Tracheal epithelial cell (primary cell): ENCODE data around the gene GUK1. TPM values are rescaled to one million over a fixed set of nuclear protein-coding genes. Genes with fewer than 3 reads are reported as not detected.

Experiments used
- total RNA-seq: library from RNA; depleted of rRNA; stranded (reverse); fragments of >200 nt; gene quantifications from 2 replicates; pipeline ENCODE4 v1.2.1, GENCODE V29; 2014

GUK1 gene, protein sequence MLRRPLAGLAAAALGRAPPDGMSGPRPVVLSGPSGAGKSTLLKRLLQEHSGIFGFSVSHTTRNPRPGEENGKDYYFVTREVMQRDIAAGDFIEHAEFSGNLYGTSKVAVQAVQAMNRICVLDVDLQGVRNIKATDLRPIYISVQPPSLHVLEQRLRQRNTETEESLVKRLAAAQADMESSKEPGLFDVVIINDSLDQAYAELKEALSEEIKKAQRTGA
- 409 and 561 TPM in 2 replicates for total RNA-seq

DNA sequence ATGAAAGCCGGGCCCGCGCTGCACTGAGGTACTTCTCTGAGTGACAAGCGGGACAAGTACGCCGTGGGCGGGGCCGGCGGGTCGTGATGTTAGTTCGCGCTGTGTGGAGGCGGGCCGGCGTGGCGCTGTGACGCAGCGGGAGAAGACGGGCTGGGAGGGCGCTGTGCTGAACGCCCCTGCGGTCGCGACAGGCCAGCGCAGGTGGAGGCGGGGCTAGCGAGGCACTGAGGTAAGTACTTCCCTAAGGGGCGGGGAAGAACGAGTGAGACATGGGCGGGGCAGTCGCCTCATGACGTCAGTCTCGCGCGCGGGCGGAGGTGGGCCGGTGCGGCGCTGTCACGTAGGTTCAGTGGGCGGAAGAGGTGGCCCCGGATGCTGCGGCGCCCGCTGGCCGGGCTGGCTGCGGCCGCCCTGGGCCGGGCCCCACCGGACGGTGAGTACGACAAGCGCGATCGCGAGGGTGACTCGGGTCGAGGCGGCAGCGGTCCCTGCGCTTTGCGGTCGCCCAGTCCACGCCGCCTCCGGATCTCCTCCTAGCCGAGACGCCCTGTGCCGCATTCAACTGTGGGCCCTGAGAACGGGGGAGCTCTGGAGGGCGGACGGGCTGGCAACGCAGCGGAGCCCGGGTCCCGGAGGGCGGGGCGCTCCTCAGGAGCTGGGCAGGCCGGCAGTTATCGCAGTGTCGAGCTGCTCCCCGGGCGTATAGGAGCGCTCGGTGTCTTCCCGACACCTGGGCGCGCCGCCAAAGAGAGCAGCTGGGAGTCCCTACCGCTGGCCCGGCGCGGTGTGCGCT, at the start of gene GUK1:
TSS of gene GUK1 (plus strand) at position 349 of the 793 bp plus-strand sequence. CDS start at position 373, 24 bp downstream.

DNA sequence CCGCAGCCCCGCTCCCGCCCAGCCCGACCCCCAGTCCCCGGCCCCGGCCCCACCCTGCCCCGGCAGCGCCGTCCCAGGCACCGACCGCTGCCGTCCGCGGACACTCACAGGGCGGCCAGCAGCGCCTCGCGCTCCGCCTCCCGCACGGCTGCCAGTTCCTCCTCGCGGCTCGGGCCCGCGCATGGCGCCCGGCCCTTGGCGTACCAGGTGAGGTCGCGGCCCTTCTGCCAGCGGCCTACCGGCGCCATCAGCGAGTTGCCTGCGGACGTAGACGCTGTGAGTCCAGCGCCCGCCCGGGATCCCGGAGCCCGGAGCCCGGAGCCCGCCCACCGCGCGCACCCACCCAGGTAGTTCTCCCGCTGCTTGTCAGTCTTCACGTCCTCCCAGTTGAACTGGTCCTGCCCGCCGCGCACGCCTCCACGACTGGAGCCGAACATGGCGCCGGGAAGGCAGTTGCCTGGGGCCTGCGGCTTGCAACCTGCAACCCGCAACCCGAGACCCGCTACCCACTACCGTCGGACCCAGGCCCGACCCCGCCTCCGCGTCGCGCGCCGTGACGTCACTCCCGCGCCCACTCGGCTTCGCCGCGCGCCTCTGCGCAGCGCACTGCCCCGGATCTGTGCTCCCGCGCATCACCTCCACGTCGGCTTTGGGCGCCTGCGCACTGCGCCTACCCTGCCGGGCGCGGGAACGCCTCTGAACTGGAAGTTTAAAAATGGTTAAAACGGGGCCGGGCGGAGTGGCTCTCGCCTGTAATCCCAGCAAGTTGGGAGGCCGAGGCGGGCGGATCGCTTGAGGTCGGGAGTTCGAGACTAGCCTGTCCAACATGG, 37.1 kb upstream of the GUK1 start, which contains the start of gene C1orf35:
TSS of gene C1orf35 (minus strand) at position 535 of the 830 bp plus-strand sequence. CDS start at position 437, 98 bp downstream.

DNA sequence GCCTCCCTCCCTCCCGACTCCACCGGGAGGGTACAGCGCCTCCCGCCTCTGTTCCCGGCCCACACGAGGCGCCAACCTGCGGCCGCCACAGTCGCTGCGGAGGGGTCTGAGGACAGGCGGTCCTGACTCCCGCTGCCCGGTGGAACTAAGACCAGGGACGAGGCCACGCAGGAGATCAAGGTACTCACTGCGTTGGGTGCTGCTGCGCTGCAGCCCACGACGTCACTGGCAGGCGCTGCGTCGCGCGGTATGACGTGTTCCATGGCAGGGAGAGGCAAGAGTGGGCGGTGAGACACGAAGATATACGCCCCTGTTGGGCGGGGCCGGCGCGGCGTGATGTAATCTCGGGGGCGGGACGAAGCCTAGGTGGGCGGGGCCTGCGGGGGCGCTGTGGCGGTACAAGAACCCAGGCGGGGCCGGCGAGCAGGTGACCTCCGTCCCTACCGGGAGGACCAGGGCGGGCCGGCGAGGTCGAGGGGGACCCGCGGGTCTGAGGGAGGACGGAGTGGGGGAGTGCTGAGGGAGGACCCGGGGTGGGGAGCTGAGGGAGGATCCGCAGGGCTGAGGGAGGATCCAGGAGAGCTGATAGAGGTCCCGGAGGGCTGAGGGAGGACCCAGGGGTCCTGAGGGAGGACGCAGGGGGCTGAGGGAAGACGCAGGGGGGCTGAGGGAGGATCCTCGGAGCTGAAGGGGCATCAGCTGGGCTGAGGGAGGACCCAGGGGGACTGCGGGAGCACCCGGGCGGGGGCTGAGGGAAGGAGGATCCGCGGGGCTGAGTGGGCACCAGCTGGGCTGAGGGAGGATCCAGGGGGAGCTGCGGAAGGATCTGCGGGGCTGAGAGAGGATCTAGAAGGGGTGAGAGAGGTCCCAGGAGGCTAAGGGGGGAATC, 30.8 kb upstream of the GUK1 start, which contains the start of gene MRPL55:
TSS of gene MRPL55 (minus strand) at position 227 of the 889 bp plus-strand sequence. CDS start 1,039 bp downstream, outside the sequence.

DNA sequence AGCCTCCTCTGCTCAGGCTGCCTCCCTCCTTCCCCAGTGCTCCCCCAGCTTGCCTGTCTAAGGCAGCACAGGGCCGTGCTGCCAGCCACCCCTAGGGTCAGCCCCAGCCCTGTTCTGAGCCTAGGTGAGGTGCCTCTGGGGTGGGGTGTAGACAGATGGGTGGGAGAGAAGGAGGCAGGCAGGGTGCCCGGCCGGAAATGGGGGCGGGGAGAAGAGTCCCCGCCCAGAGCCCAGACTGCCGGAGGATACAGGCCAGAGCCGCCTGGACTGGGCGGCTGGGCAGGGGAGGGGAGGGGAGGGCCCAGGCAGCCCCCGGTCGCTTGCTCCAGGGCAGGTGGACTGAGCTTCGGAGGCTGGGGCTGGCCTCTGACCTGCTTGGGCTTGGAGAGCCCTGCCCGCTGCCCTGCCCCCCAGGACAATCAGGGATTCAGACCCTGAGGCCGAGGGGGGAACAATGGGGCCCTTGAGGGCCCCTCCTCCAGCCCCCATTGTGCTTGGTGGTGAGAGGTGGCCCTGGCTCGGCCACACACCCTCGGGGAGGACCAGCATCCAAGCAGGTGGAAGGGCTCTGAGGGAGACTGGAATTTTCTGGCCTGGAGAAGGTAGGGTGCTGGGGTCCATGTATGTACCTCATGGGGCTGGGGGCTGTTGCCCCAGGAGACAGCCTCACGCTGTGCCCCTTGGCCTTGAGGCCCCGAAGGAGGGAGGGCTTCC, 9.5 kb downstream of the GUK1 start, which contains the start of gene GJC2:
TSS of gene GJC2 (plus strand) at position 525 of the 714 bp plus-strand sequence. CDS start 7,829 bp downstream, outside the sequence.

DNA sequence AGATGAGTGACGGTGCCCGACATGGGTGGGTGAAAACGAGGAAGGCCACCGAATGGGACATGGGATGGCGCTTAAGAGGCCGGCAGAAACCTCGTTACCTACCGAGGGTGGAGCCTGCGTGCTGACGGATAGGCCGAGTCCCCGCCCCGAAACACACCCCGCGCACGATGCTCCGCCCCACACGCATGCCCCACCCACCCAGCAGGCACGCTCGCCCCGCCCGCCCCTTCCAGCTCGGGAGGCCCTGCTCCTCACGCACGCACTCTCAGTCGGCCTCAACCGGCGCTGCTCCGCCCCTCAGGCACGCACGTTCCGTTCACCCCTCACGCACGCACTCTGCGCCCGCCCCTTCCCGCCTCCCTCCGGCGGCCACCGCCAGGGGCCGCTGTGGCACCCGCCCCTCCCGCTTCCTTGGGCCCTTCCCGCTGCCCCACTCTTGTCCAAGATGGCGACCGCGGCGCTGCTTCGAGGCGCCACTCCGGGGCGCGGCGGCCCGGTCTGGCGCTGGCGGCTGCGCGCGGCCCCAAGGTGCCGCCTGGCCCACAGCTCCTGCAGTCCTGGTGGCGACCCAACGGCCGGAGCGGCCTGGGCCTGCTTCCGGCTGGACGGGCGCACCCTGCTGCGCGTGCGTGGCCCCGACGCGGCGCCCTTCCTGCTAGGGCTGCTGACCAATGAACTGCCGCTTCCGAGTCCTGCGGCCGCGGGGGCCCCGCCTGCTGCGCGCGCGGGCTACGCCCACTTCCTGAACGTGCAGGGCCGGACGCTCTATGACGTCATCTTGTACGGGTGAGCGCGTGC, 25.5 kb downstream of the GUK1 start, which contains the start of gene IBA57:
TSS of gene IBA57 (plus strand) at position 433 of the 798 bp plus-strand sequence. CDS start at position 446, 13 bp downstream.

Other genes starting within 250 kb of the GUK1 start
- 1.9 and 3.2 TPM in 2 replicates for gene WNT9A, start 192.3 kb upstream of the GUK1 start, total RNA-seq
- gene WNT3A, start 133.3 kb upstream of the GUK1 start, total RNA-seq, result under 0.01 TPM in 1 of 2 replicates, not detected in the other
- gene ARF1, start 57.6 kb upstream of the GUK1 start, total RNA-seq, result 201 and 208 TPM in 2 replicates
- gene C1orf35, start 37.0 kb upstream of the GUK1 start, total RNA-seq, result 11.3 and 13.7 TPM in 2 replicates
- gene MRPL55, start 31.0 kb upstream of the GUK1 start, total RNA-seq, result 61.8 and 71.3 TPM in 2 replicates
- gene GJC2, start 9.7 kb downstream of the GUK1 start, total RNA-seq, result 1.7 TPM in 2 replicates
- 3.9 and 7.0 TPM in 2 replicates for gene IBA57, start 25.5 kb downstream of the GUK1 start, total RNA-seq
- 5.3 and 15.7 TPM in 2 replicates for gene OBSCN, start 67.8 kb downstream of the GUK1 start, total RNA-seq